HEK293T (cell line): Measurements from ENCODE around the gene DLG5.

Source experiments
- ARNT ChIP-seq: fragments of 450-650 bp; IDR thresholded peaks from 2 replicates; pipeline ENCODE4 v1.6.1; 2017; ENCODE audit warnings: mild to moderate bottlenecking
- BHLHE40 ChIP-seq: fragments of 450-650 bp; IDR thresholded peaks from 2 replicates; pipeline ENCODE4 v1.6.1; 2016; ENCODE audit warnings: mild to moderate bottlenecking, moderate library complexity, borderline replicate concordance
- CTBP1 ChIP-seq: fragments of 450-650 bp; IDR thresholded peaks from 2 replicates; pipeline ENCODE4 v1.6.1; 2016; ENCODE audit warnings: borderline replicate concordance
- ELF4 ChIP-seq: fragments of 450-650 bp; IDR thresholded peaks from 2 replicates; pipeline ENCODE4 v1.6.1; 2017; ENCODE audit warnings: antibody characterized with exemption
- FOXA1 ChIP-seq: fragments of 450-650 bp; IDR thresholded peaks from 2 replicates; pipeline ENCODE4 v1.6.1; 2016; ENCODE audit warnings: mild to moderate bottlenecking
- FOXK2 ChIP-seq: fragments of 450-650 bp; IDR thresholded peaks from 2 replicates; pipeline ENCODE4 v1.6.1; 2016; ENCODE audit warnings: mild to moderate bottlenecking
- FOXM1 ChIP-seq: fragments of 450-650 bp; IDR thresholded peaks from 2 replicates; pipeline ENCODE4 v1.6.1; 2017; ENCODE audit warnings: mild to moderate bottlenecking, borderline replicate concordance
- NFRKB ChIP-seq: fragments of 450-650 bp; IDR thresholded peaks from 2 replicates; pipeline ENCODE4 v1.6.1; 2016; ENCODE audit warnings: mild to moderate bottlenecking, moderate library complexity
- SP1 ChIP-seq: fragments of 450-650 bp; IDR thresholded peaks from 2 replicates; pipeline ENCODE4 v1.6.1; 2017
- SUZ12 ChIP-seq: fragments of 450-650 bp; IDR thresholded peaks from 2 replicates; pipeline ENCODE4 v1.6.1; 2016; ENCODE audit warnings: mild to moderate bottlenecking
- TARDBP ChIP-seq: fragments of 450-650 bp; IDR thresholded peaks from 2 replicates; pipeline ENCODE4 v1.6.1; 2016
- TF ChIP-seq, protein P1 (sequence below): fragments of 450-650 bp; IDR thresholded peaks from 2 replicates; pipeline ENCODE4 v1.6.1; 2016

GRCh38 chr10:77964811-77965210 lies 38.3 kb upstream of the DLG5 start:
- TF ChIP-seq BHLHE40, result no peak
- no peak for TF ChIP-seq SUZ12
- no peak for TF ChIP-seq ELF4
- TF ChIP-seq FOXA1, result no peak
- TF ChIP-seq NFRKB, result no peak
- no peak for TF ChIP-seq ARNT
- TF ChIP-seq, protein P1, sequence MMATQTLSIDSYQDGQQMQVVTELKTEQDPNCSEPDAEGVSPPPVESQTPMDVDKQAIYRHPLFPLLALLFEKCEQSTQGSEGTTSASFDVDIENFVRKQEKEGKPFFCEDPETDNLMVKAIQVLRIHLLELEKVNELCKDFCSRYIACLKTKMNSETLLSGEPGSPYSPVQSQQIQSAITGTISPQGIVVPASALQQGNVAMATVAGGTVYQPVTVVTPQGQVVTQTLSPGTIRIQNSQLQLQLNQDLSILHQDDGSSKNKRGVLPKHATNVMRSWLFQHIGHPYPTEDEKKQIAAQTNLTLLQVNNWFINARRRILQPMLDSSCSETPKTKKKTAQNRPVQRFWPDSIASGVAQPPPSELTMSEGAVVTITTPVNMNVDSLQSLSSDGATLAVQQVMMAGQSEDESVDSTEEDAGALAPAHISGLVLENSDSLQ, result no peak
- no peak for TF ChIP-seq SP1
- TF ChIP-seq TARDBP, result no peak
- no peak for TF ChIP-seq CTBP1
- no peak for TF ChIP-seq FOXK2
- no peak for TF ChIP-seq FOXM1
